Spleen (tissue), 7 donors: ENCODE data around the gene SNX1.

Source experiments
- CTCF ChIP-seq, 11 experiments: fragments of 200-600 bp in 7 of 11; fragments of 450-650 bp in 4 of 11; sonication (generic) in 4 of 11; IDR thresholded peaks in 8 of 11; conservative IDR thresholded peaks in 3 of 11; 1 replicate in 7 of 11; 2 replicates in 4 of 11; pipeline versions ENCODE4 v1.4.0 to v1.8.0; 2016 to 2021; ENCODE audit warnings: antibody characterized with exemption in 11 of 11, inconsistent platforms in 4 of 11, mild to moderate bottlenecking in 1 of 11
- POLR2A ChIP-seq, 3 donors: fragments of 450-650 bp; IDR thresholded peaks; one replicate each; pipeline ENCODE4 v1.5.1; 2017; ENCODE audit warnings: antibody characterized with exemption in 3 of 3, mild to moderate bottlenecking in 1 of 3
- donor health status: DM: no; HTN: no; CAD: no; lungs with moderate emphysema.
- donor health status: DM: no; HTN: no; CAD: no.
- donor health status: DM: no; HTN: no; CAD: no.

DNA sequence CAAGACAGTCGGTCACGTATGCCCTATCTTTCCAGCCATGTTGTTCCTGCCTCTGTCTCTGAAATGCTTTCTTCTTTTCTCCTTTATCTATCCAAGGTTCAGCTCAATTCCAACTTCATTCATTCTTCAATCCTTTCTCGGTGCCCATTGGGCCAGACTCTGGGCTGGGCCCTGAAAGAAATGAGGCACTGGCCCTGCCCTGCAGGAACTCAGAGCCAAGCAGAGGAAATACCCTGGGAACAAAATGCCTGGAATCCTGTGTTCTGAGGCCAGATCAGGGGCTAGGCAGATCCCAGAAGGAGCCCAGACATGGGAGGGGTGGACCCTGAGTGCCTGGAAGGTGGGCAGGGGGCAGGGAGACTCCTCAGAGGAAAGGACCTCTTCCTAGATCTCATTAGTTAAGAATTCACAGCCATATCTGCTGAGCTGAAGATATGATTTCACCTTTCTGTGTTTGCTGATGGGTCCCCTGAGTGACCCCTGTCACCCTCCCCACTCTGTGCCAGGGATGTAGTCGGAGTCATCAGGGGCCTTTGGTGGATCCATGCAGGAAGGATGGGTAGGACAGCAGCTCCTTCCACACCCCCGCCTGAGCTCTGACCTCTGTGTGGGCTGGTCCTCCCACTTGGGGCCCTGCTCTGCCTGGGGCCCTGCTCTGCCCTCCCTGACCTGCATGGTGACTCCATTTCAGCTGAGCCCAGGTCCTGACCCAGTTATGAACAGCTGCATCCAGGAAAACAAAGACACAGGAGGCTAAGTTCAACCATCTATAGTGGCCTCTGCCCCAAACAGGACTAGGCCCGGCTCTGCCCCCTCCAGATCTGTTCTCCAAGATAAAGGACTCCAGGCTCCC lies 44.1 kb upstream of the SNX1 start:
- TF ChIP-seq CTCF (IDR thresholded peaks at IDR 0.05 in 8 of 11, conservative IDR thresholded peaks at IDR 0.05 in 3 of 11) (no peak), POLR2A (IDR thresholded peaks at IDR 0.05) (no peak)
